Psoas muscle (tissue), 8 donors: Measurements from ENCODE around the gene TTC21B. TPM values are rescaled to one million over a fixed set of nuclear protein-coding genes. Genes with fewer than 3 reads are reported as not detected.

Source experiments
- ATAC-seq, 4 donors: fragments of 200-7000 bp; cut with Tn5 transposase; one replicate each; pipeline ENCODE4 v1.9.1; 2020; ENCODE audit warnings: moderate library complexity in 3 of 4, mild to moderate bottlenecking in 2 of 4
- DNase-seq, 2 donors: peaks; one replicate each; pipeline ENCODE4 v3.0.0-alpha.2; 2020
- H3K27ac ChIP-seq: fragments of 200-600 bp; one replicate; pipeline ENCODE4 v1.8.0; 2022
- H3K27me3 ChIP-seq, 3 donors: fragments of 200-600 bp in 1 of 3; one replicate each; pipeline versions ENCODE4 v1.6.1 to v1.8.0; 2013 to 2022; ENCODE audit warnings: low read length in 2 of 3, mild to moderate bottlenecking in 2 of 3, moderate library complexity in 1 of 3; ENCODE audit not compliant: insufficient read depth in 3 of 3
- H3K36me3 ChIP-seq, 2 donors: fragments of 200-600 bp in 1 of 2; one replicate each; pipeline versions ENCODE4 v1.6.1 to v1.8.0; 2013 to 2022; ENCODE audit warnings: low read depth in 1 of 2, mild to moderate bottlenecking in 1 of 2, moderate library complexity in 1 of 2; ENCODE audit not compliant: insufficient read depth in 1 of 2
- H3K4me1 ChIP-seq: fragments of 200-600 bp; one replicate; pipeline ENCODE4 v1.8.0; 2022
- H3K4me3 ChIP-seq: fragments of 200-600 bp; one replicate; pipeline ENCODE4 v1.8.0; 2022; ENCODE audit warnings: mild to moderate bottlenecking
- H3K9me3 ChIP-seq: fragments of 200-600 bp; one replicate; pipeline ENCODE4 v1.8.0; 2022
- WGBS, 3 donors: extraction: QIAGEN DNeasy Blood & Tissue Kit; methylation state at CpG; one replicate each; pipeline versions ENCODE4 v1.1.6 to v1.1.7; 2013; 5-methylcytosine and 5-hydroxymethylcytosine counted together
- intact Hi-C, 2 donors: fragments of 100-400 bp; cut with DNase I; formaldehyde crosslinking; loops; one replicate each; pipeline versions ENCODE4 v1.11.0 to v1.14.2; 2022
- polyA plus RNA-seq, 3 donors: library from polyadenylated mRNA; stranded (reverse); fragments of 200-250 nt; gene quantifications; one replicate each; pipeline ENCODE4 v1.2.3, GENCODE V29; 2013
- total RNA-seq, 4 donors: library from RNA; stranded (reverse); fragmentation: NEBNext Ultra II Directional in 2 of 4; extraction: Animal tissue kit (Norgen Biotek cat#: 25700) in 2 of 4; gene quantifications; one replicate each; pipeline versions ENCODE4 v1.2.1 to v1.2.4, GENCODE V29; 2021 to 2023
- TF ChIP-seq, protein P1 (sequence below): fragments of 200-600 bp; IDR thresholded peaks from one replicate; pipeline ENCODE4 v1.8.0; 2022; ENCODE audit warnings: antibody characterized with exemption
- donor health status: healthy with polysubstance abuse.
- donor health status: DM: no; HTN: no; CAD: no; lungs with moderate emphysema.
- donor health status: Bipolar disorder and iron deficiency.
- donor health status: healthy.
- donor health status: DM: yes; HTN: yes; CAD: no.
- donor health status: DM: no; HTN: no; CAD: no.
- donor health status: DM: no; HTN: no; CAD: no.
- donor health status: DM: yes; HTN: yes; CAD: no.

Gene TTC21B
- total and polyA plus RNA-seq, 7 donors: 2.6 to 16.7 (median 10.6) TPM

GRCh38 chr2:165840333-165840958 lies 113.1 kb downstream of the TTC21B start:
- no peaks in the 10 kb centered on the region for H3K9me3 ChIP-seq
- H3K4me3 ChIP-seq: no peak overlapping the region
- intact Hi-C loops: no loop called here
- TF ChIP-seq, protein P1, sequence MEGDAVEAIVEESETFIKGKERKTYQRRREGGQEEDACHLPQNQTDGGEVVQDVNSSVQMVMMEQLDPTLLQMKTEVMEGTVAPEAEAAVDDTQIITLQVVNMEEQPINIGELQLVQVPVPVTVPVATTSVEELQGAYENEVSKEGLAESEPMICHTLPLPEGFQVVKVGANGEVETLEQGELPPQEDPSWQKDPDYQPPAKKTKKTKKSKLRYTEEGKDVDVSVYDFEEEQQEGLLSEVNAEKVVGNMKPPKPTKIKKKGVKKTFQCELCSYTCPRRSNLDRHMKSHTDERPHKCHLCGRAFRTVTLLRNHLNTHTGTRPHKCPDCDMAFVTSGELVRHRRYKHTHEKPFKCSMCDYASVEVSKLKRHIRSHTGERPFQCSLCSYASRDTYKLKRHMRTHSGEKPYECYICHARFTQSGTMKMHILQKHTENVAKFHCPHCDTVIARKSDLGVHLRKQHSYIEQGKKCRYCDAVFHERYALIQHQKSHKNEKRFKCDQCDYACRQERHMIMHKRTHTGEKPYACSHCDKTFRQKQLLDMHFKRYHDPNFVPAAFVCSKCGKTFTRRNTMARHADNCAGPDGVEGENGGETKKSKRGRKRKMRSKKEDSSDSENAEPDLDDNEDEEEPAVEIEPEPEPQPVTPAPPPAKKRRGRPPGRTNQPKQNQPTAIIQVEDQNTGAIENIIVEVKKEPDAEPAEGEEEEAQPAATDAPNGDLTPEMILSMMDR: no peak
- no peaks in the 10 kb centered on the region for H3K4me1 ChIP-seq
- H3K27ac ChIP-seq: no peak overlapping the region
- H3K36me3 ChIP-seq: no peaks in the 10 kb centered on the region
- no peaks in the 10 kb centered on the region for H3K27me3 ChIP-seq
- ATAC-seq: no peak
- DNase-seq: no peak

GRCh38 chr2:165839610-165840009 lies 114.0 kb downstream of the TTC21B start:
- Histone ChIP-seq H3K36me3 (no peaks in the 10 kb centered on the region), H3K9me3 (no peaks in the 10 kb centered on the region), H3K4me3 (no peak overlapping the region), H3K4me1 (no peaks in the 10 kb centered on the region), H3K27ac (no peak overlapping the region), H3K27me3 (no peaks in the 10 kb centered on the region)
- intact Hi-C loops: no loop called here
- TF ChIP-seq, protein P1: no peak
- DNase-seq (no peak), ATAC-seq (no peak)
- WGBS, 3 donors: 65 to 78% (median 67%) methylated on average over 2 of the region's 2 CpGs

- TF ChIP-seq, protein P1: no peak
- WGBS, 3 donors: 49 to 71% (median 61%) methylated on average over 3 of the region's 3 CpGs
- no peak for ATAC-seq
Observed at GRCh38 chr2:165837122-165837521, 116.5 kb downstream of the TTC21B start.

GRCh38 chr2:165835363-165835762 lies 118.2 kb downstream of the TTC21B start:
- no peaks in the 10 kb centered on the region for H3K9me3 ChIP-seq
- no peaks in the 10 kb centered on the region for H3K36me3 ChIP-seq
- H3K27ac ChIP-seq: no peak overlapping the region
- DNase-seq (no peak), ATAC-seq (no peak)
- no peaks in the 10 kb centered on the region for H3K4me1 ChIP-seq
- H3K27me3 ChIP-seq: no peaks in the 10 kb centered on the region
- H3K4me3 ChIP-seq: no peak overlapping the region
- intact Hi-C loops: no loop called here
- TF ChIP-seq, protein P1: no peak
- 79 to 88% (median 81%) methylated on average over 2 of the region's 2 CpGs for WGBS, 3 donors

More at GRCh38 chr2:165837122-165837521, 116.5 kb downstream of the TTC21B start:
- no peak for DNase-seq
- Histone ChIP-seq H3K27ac (no peak overlapping the region), H3K4me1 (no peaks in the 10 kb centered on the region), H3K9me3 (no peaks in the 10 kb centered on the region), H3K4me3 (no peak overlapping the region), H3K27me3 (no peaks in the 10 kb centered on the region), H3K36me3 (no peaks in the 10 kb centered on the region)
- intact Hi-C loops: no loop called here

- intact Hi-C loops: no loop called here
- 77 to 84% (median 80%) methylated on average over 4 of the region's 4 CpGs for WGBS, 3 donors
- no peak for ATAC-seq
Observed at GRCh38 chr2:165833156-165833555, 120.4 kb downstream of the TTC21B start.

More at GRCh38 chr2:165833156-165833555, 120.4 kb downstream of the TTC21B start:
- no peak for DNase-seq
- TF ChIP-seq, protein P1: no peak
- no peaks in the 10 kb centered on the region for H3K4me1 ChIP-seq
- no peaks in the 10 kb centered on the region for H3K27me3 ChIP-seq
- no peak overlapping the region for H3K4me3 ChIP-seq
- no peaks in the 10 kb centered on the region for H3K36me3 ChIP-seq
- no peaks in the 10 kb centered on the region for H3K9me3 ChIP-seq
- H3K27ac ChIP-seq: no peak overlapping the region
